ENCODE results near the gene CILP2.

The CILP2 gene

GRCh38 chr19:19531951-19532805, 5.9 kb upstream of the CILP2 start:
- no peak for FAIRE-seq

GRCh38 chr19:19532806-19533701, 5.0 kb upstream of the CILP2 start:
- no peak for FAIRE-seq

GRCh38 chr19:19533841-19534240, 4.2 kb upstream of the CILP2 start:
- FAIRE-seq: no peak

GRCh38 chr19:19534556-19535265, 3.4 kb upstream of the CILP2 start:
- FAIRE-seq: no peak

- FAIRE-seq: no peak
Observed at GRCh38 chr19:19535311-19536191, 2.5 kb upstream of the CILP2 start.

GRCh38 chr19:19537075-19538048, 703 bp upstream of the CILP2 start:
- no peak for FAIRE-seq

GRCh38 chr19:19538785-19539166, 711 bp downstream of the CILP2 start:
- FAIRE-seq: no peak

- FAIRE-seq: no peak
Observed at GRCh38 chr19:19539698-19540063, 1.6 kb downstream of the CILP2 start.

GRCh38 chr19:19540064-19540714, 2.1 kb downstream of the CILP2 start:
- FAIRE-seq: no peak

GRCh38 chr19:19540715-19541515, 2.9 kb downstream of the CILP2 start:
- no peak for FAIRE-seq

GRCh38 chr19:19541616-19542015, 3.6 kb downstream of the CILP2 start:
- no peak for FAIRE-seq

- no peak for FAIRE-seq
Observed at GRCh38 chr19:19542507-19542906, 4.4 kb downstream of the CILP2 start.

- FAIRE-seq: no peak
Observed at GRCh38 chr19:19543101-19543500, 5.0 kb downstream of the CILP2 start.

- no peak for FAIRE-seq
Observed at GRCh38 chr19:19543640-19544039, 5.6 kb downstream of the CILP2 start.

- no peak for FAIRE-seq
Observed at GRCh38 chr19:19544257-19544953, 6.3 kb downstream of the CILP2 start.

- no peak for FAIRE-seq
Observed at GRCh38 chr19:19544954-19545591, 7.0 kb downstream of the CILP2 start.

- FAIRE-seq: no peak
Observed at GRCh38 chr19:19545707-19546106, 7.6 kb downstream of the CILP2 start.

GRCh38 chr19:19546751-19547162, 8.7 kb downstream of the CILP2 start:
- FAIRE-seq: no peak
